Islet precursor cell (in vitro differentiated cells): Measurements from ENCODE around the gene ABCG1.

Experiments used
- DNase-seq: peaks from one replicate; pipeline ENCODE4 v3.0.0-alpha.2; 2018

ABCG1 gene

DNA sequence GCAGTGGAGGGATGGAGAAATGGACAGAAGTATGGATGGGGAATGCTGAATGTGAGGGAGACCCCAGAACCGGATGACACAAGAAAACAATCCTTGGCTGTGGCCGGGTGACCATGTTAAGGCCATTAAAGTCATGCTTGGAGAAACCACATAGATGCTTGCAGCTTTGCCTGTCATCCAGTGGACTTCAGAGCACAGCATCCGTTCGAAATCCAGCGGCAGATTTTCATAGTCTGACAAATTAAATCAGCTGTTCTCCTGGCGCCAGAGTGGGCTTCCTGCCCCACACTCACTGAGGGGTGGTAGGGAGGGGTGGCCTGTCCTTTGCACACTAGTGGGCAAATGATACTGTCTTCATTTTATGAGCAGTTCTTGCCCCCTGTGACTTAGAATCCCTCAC lies 35.1 kb downstream of the ABCG1 start:
- no peak for DNase-seq

- no peak for DNase-seq
Observed at GRCh38 chr21:42254651-42255601, 36.0 kb downstream of the ABCG1 start.

DNA sequence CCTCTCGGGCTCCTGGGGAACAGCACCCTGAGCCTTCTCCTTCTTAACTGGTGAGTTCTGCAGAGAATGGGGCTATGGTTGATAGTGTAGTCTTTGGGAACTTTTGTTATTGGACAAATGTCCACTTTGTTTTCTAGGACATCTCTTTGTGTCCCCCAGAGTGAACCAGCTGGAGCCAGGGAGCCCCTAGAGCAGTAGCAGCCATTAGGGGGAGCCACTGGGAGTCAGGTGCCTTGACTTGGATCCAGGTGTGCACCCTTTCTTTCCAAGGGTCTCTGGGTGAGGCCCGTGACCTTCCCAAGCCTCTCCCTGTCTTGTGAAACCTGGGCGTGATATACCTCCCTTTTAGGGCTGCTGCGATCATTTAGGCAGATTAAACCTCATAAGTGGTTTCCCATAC lies 36.9 kb downstream of the ABCG1 start:
- no peak for DNase-seq

DNA sequence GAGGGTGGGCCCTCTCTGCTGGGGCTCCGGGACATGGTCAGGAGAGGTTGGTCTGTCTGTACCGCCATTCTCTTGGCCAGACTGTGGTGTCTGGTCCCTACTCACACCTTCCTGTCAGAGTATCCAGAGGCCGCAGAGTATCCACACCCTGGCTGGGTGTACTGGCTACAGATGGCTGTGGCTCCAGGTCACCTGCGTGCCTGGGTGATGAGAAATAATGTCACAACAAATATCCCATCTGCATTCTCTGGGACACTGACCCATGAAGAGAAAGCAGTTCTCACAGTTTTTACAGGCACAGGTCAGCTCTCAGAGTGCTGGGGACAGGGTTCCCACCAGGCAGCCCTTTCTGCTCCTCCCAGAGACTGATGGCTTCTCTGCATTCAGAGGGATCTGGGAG lies 37.4 kb downstream of the ABCG1 start:
- no peak for DNase-seq

- no peak for DNase-seq
Observed at GRCh38 chr21:42257091-42257765, 38.3 kb downstream of the ABCG1 start.

- peak; percentile 80 for DNase-seq
Observed at GRCh38 chr21:42258150-42258884, 39.4 kb downstream of the ABCG1 start.

- no peak for DNase-seq
Observed at GRCh38 chr21:42258885-42259407, 40.0 kb downstream of the ABCG1 start.

GRCh38 chr21:42260121-42260520 lies 41.2 kb downstream of the ABCG1 start:
- no peak for DNase-seq

- no peak for DNase-seq
Observed at GRCh38 chr21:42261829-42262200, 42.9 kb downstream of the ABCG1 start.

DNA sequence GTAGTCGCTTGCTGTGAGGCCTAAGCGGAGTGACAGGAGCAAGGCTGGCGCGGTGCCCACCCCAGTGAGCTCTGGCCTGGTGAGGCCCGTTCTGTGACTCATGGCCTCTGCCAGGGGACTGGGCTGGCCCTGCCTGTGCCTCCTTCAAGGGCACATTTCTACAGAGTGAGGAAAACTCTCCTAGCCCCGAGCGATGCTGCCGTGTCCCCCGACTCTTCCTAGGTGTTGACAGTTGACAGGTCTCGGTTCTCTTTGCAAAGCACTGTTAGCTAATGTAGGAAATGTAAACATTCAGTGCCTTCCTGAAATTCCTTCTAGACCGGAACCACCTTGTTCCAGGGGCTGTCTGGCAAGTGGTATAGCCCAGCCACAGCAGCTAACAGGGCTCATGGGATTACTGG lies 43.9 kb downstream of the ABCG1 start:
- DNase-seq = no peak

DNA sequence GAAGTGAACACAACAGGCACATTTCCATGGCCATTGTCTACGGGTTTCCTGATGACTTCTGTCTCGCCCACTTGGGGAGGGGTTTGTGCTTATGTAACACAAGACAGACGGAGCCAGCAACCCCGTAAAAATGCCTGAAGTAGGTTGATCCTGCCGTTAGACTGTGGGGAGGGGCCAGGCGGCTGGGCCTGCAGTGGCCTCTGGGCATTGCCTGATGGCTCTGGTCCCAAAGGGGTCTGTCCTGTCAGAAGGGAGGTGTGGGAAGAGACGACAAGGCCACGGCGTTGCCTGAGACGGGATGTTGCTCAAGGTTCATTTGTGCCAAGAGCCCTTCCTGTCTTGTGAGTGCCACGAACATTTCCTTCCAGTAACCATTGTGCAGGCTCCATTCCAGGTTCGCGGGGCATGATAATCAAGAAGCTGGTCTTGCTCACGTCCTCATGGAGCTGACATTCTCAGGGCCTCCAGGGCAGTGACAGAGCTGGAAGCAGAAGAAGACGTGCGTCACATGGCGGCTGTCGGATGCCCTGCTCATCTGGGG lies 44.7 kb downstream of the ABCG1 start:
- DNase-seq = peak; percentile 76

DNA sequence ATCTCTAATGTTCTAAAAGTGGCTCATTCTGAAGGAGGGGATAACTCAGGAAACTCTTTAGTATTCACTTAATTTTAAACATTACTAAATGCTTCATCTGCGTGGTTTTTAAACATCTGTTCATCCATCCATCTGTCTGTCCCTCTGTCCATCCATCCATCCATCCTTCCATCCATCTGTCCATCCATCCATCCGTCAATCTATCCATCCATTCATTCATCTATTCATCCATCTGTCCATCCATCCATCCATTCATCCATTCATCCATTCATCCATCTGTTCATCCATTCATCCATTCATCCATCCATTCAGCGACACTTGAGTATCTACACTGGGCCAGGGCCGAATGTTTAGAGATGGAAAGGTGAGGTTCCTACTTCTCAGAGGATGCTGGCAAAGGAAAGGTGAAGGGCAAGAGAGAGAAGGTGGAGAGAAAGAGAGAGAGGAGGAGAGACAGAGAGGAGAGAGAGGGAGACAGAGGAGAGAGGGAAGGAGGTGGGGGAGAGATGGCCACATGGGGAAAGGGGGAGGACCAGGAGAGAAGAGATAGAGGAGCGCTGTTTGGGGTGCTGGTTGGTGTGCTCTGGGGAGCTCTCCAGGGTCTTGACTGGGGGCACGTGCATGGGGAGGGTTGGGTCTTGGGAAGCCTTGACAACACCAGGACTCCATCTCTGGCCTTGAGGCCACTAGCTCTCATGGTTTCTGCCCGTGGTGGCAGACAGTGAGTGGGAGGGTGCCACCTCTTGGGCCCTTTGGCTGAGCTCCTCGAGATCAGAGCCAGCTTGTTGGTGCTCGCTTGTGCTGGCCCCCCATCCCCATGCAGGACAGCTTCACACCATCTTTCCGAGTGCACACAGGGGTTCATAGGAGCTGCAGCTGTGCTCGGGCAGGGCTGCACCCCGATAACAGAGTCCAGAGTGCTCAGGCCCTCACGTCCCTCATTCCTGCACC lies 45.6 kb downstream of the ABCG1 start:
- no peak for DNase-seq

DNA sequence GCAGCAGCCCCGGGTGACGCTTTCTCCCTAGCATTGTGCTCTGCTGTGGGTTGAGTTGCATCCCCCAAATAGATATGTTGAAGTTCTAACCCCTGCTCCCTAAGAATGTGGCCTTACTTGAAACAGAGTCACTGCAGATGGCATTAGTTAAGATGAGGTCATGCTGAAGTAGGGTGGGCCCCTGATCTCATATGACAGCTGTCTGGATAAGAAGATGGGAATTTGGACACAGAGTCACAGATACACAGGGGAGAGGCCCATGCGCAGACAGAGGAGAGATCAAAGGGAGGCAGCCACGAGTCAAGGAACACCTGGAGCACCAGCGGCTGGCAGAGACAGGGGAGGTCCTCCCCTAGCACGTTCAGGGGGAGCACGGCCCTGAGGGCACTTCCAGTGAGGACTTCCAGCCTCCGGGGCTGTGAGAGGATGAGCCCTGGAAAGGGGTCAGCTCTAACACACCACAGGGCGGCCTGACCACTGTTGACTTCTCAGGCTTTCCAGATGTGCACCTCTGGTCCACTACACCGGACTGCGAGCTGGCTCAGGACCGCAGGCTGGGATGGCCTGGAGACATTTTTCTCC lies 46.4 kb downstream of the ABCG1 start:
- no peak for DNase-seq

DNA sequence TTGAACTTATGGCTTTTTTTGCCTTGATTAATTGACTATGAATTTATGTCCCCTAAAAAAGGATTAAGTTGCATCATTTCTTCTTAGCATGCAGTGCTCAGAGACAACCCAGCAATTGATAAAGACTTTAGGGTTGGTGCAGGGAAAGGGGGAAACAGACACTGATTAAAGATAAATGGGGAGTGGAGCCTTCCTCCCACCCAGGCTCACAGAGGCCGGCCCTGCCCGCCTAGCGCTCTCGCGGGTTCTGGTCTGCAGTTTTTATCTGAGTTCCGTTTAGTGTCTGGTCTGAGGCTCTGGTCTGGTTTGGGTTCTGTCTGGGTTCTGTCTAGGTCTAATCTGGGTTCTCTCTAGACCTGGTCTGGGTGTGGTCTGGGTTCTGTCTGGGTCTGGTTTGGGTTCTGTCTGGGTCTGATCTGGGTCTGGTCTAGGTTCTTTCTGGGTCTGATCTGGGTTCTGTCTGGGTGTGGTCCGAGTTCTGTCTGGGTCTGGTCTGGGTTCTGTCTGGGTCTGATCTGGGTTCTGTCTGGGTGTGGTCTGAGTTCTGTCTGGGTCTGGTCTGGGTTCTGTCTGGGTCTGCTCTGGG lies 48.1 kb downstream of the ABCG1 start:
- no peak for DNase-seq

DNA sequence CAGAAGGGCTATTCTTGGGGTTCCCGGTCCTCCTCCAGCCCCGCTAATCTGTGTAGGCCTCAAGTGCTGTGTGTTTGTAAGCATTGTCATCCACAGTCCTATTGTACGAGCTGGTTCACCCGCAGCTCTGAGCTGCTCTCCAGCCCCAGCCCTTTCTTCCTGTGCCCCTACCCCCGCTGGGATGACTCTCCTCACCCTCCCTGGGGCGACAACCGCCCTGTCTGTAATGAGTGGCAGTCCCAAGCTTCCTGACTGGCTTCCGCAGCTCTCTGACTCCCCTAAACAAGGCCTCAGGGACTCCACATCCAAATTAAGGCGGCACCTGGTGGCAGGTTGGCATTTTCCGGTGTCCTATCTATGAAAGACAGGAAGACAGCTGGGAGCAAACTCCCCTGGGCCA lies 50.4 kb downstream of the ABCG1 start:
- no peak for DNase-seq

DNA sequence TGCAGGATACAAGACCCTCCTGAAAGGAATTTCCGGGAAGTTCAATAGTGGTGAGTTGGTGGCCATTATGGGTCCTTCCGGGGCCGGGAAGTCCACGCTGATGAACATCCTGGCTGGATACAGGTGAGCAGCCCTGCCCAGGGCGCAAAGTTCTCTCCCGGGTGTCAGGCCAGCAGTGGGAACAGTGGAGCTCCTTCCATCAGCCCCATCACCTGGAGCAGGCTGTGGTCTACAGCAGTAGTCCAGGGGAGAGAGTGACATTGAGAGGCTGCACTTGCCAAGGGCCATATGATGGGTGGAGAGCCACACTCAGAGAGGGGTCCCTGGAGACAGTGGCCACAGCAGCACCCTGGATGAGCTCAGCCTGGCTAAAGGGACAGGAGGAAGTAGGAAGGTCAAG lies 52.1 kb downstream of the ABCG1 start:
- no peak for DNase-seq

- DNase-seq = no peak
Observed at GRCh38 chr21:42272109-42272962, 53.4 kb downstream of the ABCG1 start.

GRCh38 chr21:42272984-42273600 lies 54.2 kb downstream of the ABCG1 start:
- no peak for DNase-seq

DNA sequence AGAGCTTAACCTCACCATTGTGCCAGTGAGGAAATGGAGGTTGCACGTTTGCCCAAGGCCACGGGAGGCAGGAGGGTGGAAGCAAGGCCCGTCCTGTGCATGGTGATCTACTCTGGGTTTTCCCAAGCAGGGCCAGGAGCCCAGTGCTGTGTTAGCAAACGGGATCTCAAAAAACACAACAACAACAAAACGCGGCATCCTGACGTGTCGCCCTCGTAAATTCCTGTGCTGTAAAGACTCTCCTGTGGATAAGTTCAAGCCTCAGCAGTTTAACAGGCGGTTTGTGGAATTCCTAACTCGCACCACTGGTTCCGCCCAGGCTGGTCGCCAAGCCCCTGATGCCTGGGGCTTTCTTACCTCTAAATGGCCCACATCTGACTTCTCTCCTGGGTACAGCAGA lies 57.1 kb downstream of the ABCG1 start:
- DNase-seq = peak; percentile 74
